Right atrium auricular region (tissue), 2 donors: Measurements from ENCODE around the gene ZNF485. TPM values are rescaled to one million over a fixed set of nuclear protein-coding genes. Genes with fewer than 3 reads are reported as not detected.
A peak's percentile ranks its signal among the peaks of the same experiment; 100 is the strongest.
"Not testable (repeated sequence)": the region's sequence is repeated elsewhere in the genome, so short reads cannot be mapped to it uniquely, and the experiment has no call there.

Source experiments
- DNase-seq: peaks from one replicate; pipeline ENCODE4 v3.0.0-alpha.2; 2019; ENCODE audit warnings: low spot score
- H3K27ac ChIP-seq, 2 donors: fragments of 200-600 bp; sonication (generic); 1 replicate in 1 of 2; 2 replicates in 1 of 2; pipeline ENCODE4 v1.5.1; 2016 to 2019
- H3K27me3 ChIP-seq, 2 donors: fragments of 200-600 bp; sonication (generic); one replicate each; pipeline versions ENCODE4 v1.5.1 to v1.6.0; 2017 to 2019
- H3K36me3 ChIP-seq: fragments of 200-600 bp; sonication (generic); one replicate; pipeline ENCODE4 v1.5.1; 2016
- H3K4me1 ChIP-seq, 2 donors: fragments of 200-600 bp; sonication (generic); one replicate each; pipeline versions ENCODE4 v1.5.1 to v1.6.0; 2017 to 2019
- H3K4me3 ChIP-seq, 2 donors: fragments of 200-600 bp; sonication (generic); 1 replicate in 1 of 2; 2 replicates in 1 of 2; pipeline ENCODE4 v1.5.1; 2017 to 2019; ENCODE audit warnings: mild to moderate bottlenecking in 1 of 2, moderate library complexity in 1 of 2
- H3K9me3 ChIP-seq, 2 donors: fragments of 200-600 bp; sonication (generic); one replicate each; pipeline ENCODE4 v1.5.1; 2019
- total RNA-seq, 2 donors: library from RNA; depleted of rRNA; stranded (reverse); fragments of >200 nt; gene quantifications; one replicate each; pipeline ENCODE4 v1.1.0, GENCODE V29; 2016
- TF ChIP-seq, protein P1 (sequence below), 2 donors: fragments of 200-600 bp; sonication (generic); IDR thresholded peaks; one replicate each; pipeline ENCODE4 v1.5.1; 2019; ENCODE audit warnings: antibody characterized with exemption in 2 of 2

The ZNF485 gene
- total RNA-seq, 2 donors from 2014 or later, result 0.98 to 1.1 TPM

GRCh38 chr10:43628956-43629355 is 22.7 kb downstream of the ZNF485 start:
- no peak overlapping the region for H3K4me3 ChIP-seq
- H3K4me1 ChIP-seq, result no peaks in the 10 kb centered on the region
- H3K27ac ChIP-seq, result no peak overlapping the region
- H3K9me3 ChIP-seq, result no peaks in the 10 kb centered on the region
- TF ChIP-seq, protein P1, sequence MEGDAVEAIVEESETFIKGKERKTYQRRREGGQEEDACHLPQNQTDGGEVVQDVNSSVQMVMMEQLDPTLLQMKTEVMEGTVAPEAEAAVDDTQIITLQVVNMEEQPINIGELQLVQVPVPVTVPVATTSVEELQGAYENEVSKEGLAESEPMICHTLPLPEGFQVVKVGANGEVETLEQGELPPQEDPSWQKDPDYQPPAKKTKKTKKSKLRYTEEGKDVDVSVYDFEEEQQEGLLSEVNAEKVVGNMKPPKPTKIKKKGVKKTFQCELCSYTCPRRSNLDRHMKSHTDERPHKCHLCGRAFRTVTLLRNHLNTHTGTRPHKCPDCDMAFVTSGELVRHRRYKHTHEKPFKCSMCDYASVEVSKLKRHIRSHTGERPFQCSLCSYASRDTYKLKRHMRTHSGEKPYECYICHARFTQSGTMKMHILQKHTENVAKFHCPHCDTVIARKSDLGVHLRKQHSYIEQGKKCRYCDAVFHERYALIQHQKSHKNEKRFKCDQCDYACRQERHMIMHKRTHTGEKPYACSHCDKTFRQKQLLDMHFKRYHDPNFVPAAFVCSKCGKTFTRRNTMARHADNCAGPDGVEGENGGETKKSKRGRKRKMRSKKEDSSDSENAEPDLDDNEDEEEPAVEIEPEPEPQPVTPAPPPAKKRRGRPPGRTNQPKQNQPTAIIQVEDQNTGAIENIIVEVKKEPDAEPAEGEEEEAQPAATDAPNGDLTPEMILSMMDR (IDR thresholded peaks at IDR 0.05), result no peak
- no peaks in the 10 kb centered on the region for H3K27me3 ChIP-seq
- H3K36me3 ChIP-seq, result no peaks in the 10 kb centered on the region
- no peak for DNase-seq

DNA sequence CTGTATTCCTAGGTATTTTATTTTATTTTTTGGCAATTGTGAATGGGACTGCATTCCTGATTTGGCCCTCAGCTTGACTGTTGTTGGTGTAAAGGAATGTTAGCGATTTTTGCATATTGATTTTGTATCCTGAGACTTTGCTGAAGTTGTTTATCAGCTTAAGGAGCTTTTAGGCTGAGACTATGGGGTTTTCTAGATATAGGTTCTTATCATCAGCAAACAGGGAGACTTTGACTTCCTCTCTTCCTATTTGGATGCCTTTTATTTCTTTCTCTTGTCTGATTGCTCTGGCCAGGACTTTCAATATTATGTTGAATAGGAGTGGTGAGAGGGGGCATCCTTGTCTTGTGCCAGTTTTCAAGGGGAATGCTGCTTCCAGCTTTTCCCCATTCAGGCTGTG is 29.6 kb downstream of the ZNF485 start:
- H3K9me3 ChIP-seq, result peaks cover 0 to 26% of the 10 kb centered on the region in 2 donors
- not testable (repeated sequence) for DNase-seq

DNA sequence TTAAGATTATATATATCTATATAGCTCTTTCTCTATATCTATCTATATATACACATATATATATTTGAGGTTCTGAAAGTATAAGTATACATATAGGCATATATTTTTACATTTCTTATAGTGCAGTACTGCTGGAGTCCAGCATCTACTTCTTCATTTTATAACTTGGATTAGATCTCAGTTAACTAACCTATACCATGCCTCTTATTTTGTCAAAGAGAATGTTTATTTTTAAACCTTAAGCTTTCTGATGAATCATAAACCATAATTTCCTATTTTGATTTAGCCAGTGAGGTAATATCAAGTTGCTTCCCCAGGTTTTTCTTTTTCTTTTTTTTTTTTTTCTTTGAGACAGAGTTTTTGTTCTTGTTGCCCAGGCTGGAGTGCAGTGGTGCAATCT is 34.4 kb downstream of the ZNF485 start:
- no peak for DNase-seq
- Histone ChIP-seq H3K4me3 (no peak overlapping the region), H3K27me3 (no peaks in the 10 kb centered on the region), H3K4me1 (no peaks in the 10 kb centered on the region), H3K9me3 (peaks cover 20 to 60% of the 10 kb centered on the region in 2 donors), H3K27ac (no peak overlapping the region), H3K36me3 (peaks cover 36% of the 10 kb centered on the region)
- TF ChIP-seq, protein P1 (IDR thresholded peaks at IDR 0.05), result no peak

More for the DNA sequence above, 29.6 kb downstream of the ZNF485 start:
- H3K4me3 ChIP-seq, H3K27me3 ChIP-seq, H3K27ac ChIP-seq, H3K4me1 ChIP-seq, H3K36me3 ChIP-seq: not testable (repeated sequence)

- H3K27ac ChIP-seq, result no peak overlapping the region
- H3K27me3 ChIP-seq, result no peaks in the 10 kb centered on the region
- H3K36me3 ChIP-seq, result peaks cover 42% of the 10 kb centered on the region
- TF ChIP-seq, protein P1 (IDR thresholded peaks at IDR 0.05), result no peak
- no peak overlapping the region for H3K4me3 ChIP-seq
- no peak for DNase-seq
- peaks cover 20 to 54% of the 10 kb centered on the region in 2 donors for H3K9me3 ChIP-seq
- peaks cover 0 to 7% of the 10 kb centered on the region in 2 donors for H3K4me1 ChIP-seq
Measured at GRCh38 chr10:43644252-43644651, 38.0 kb downstream of the ZNF485 start.

DNA sequence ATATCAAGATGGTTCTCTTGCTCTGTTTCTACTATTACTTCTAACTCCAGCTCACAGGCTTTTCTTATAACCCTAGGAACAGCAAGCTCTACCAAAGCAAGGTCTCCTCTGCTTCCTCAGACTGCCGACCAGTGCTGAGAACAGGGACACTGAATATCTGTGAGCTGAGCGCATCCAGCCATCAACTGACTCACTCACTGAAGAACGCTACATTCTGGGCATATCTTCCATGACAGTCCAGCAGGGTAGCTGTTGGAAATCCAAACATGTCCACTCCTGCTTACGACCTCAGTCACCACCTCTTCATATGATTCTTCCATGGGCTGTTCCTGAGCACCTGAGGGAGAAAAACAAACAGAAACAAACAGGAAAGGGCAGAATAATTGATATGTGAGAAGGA is 39.6 kb downstream of the ZNF485 start:
- TF ChIP-seq, protein P1 (IDR thresholded peaks at IDR 0.05), result no peak
- Histone ChIP-seq H3K4me1 (peaks cover 0 to 7% of the 10 kb centered on the region in 2 donors), H3K27ac (no peak overlapping the region), H3K4me3 (no peak overlapping the region), H3K27me3 (no peaks in the 10 kb centered on the region), H3K9me3 (peaks cover 20 to 54% of the 10 kb centered on the region in 2 donors), H3K36me3 (peaks cover 42% of the 10 kb centered on the region)
- no peak for DNase-seq

- Histone ChIP-seq H3K27me3 (no peaks in the 10 kb centered on the region), H3K27ac (no peak overlapping the region), H3K4me3 (peak overlapping the region; percentile 76 to 97), H3K9me3 (peaks cover 20 to 38% of the 10 kb centered on the region in 2 donors), H3K4me1 (peaks cover 0 to 7% of the 10 kb centered on the region in 2 donors), H3K36me3 (peaks cover 36% of the 10 kb centered on the region)
- no peak for DNase-seq
- TF ChIP-seq, protein P1 (IDR thresholded peaks at IDR 0.05), result no peak
Measured at GRCh38 chr10:43647576-43647975, 41.3 kb downstream of the ZNF485 start.
